ELF-1 (cell line): ENCODE data around the gene GHRL.

Experiments
- DNase-seq: peaks from one replicate; pipeline ENCODE4 v3.0.0-alpha.2; 2016; ENCODE audit warnings: low read depth, low spot score

GHRL gene

DNA sequence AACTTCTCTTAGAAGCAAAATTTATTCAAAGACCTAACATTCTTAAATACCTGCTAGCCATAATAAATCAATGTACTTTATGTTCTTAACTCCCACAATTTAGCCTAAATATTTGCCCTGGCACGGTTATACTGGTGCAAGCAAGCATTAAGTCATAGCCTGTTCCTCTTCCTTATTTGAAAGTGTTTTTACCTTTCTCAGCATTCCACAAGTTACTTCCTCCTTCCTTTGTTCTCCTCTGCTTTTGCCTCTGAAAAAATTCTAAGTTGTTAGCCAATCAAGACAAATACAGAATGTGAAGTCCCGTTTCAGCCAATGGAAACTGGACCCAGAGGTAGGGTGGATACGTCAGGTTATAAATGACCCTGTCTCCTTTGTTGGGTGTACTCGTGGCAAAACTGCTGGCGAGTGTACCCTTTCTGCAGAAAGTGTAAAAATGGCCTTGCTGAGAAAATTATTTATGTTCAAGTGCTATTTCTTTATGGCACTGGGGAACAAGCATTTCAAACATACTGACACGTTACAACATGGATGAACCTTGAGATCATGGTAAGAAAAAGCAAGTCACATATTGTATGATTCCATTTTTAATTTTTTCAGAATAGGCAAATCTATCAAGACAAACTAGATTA is 47.5 kb downstream of the GHRL start:
- no peak for DNase-seq

GRCh38 chr3:10244009-10244408 is 48.7 kb downstream of the GHRL start:
- DNase-seq = no peak

GRCh38 chr3:10242182-10243065 is 50.3 kb downstream of the GHRL start:
- DNase-seq = no peak

- no peak for DNase-seq
Measured at GRCh38 chr3:10240799-10241198, 51.9 kb downstream of the GHRL start.

- DNase-seq = no peak
Measured at GRCh38 chr3:10238345-10239183, 54.2 kb downstream of the GHRL start.
